Activated T-cell treated with anti-CD3 and anti-CD28 coated beads, Interleukin-2, amount 50 U/mL, for 72 hours (primary cell): ENCODE results near the gene SAA2. TPM values are rescaled to one million over a fixed set of nuclear protein-coding genes. Genes with fewer than 3 reads are reported as not detected.

ENCODE experiments used
- ATAC-seq, 2 donors: fragments of 150-1000 bp; cut with Tn5 transposase; replicated peaks in 1 of 2; 2 replicates each; pipeline ENCODE4 v1.10.0; 2021; ENCODE audit warnings: moderate library complexity in 2 of 2, mild to moderate bottlenecking in 1 of 2
- DNase-seq, 2 donors: peaks; one replicate each; pipeline ENCODE4 v3.0.0; 2021 to 2022; ENCODE audit warnings: mixed read lengths in 1 of 2
- H3K27ac Mint-ChIP-seq: one replicate; pipeline ENCODE4 v1.8.0; 2022; ENCODE audit warnings: mild to moderate bottlenecking, moderate library complexity, mixed read lengths
- H3K27me3 Mint-ChIP-seq: one replicate; pipeline ENCODE4 v1.8.0; 2022; ENCODE audit warnings: low read depth, mixed read lengths
- H3K36me3 Mint-ChIP-seq, 2 donors: one replicate each; pipeline ENCODE4 v1.8.0; 2022; ENCODE audit warnings: mixed read lengths in 2 of 2, mild to moderate bottlenecking in 1 of 2; ENCODE audit not compliant: insufficient read depth in 2 of 2
- H3K4me1 Mint-ChIP-seq: one replicate; pipeline ENCODE4 v1.8.0; 2022; ENCODE audit warnings: low read depth, mixed read lengths
- H3K4me3 Mint-ChIP-seq, 2 donors: one replicate each; pipeline ENCODE4 v1.8.0; 2022; ENCODE audit warnings: mild to moderate bottlenecking in 2 of 2, mixed read lengths in 2 of 2, moderate library complexity in 2 of 2
- H3K9me3 Mint-ChIP-seq, 2 donors: one replicate each; pipeline ENCODE4 v1.8.0; 2022; ENCODE audit warnings: mixed read lengths in 2 of 2
- total RNA-seq, 2 donors: library from RNA; stranded (reverse); gene quantifications; one replicate each; pipeline ENCODE4 v1.2.3, GENCODE V29; 2022

The SAA2 gene
- total RNA-seq, 2 donors from 2014 or later = 0.38 TPM; not detected in 1

- H3K4me1 Mint-ChIP-seq = peaks cover 10% of the 10 kb centered on the region
- no peaks in the 10 kb centered on the region for H3K36me3 Mint-ChIP-seq
- no peak for DNase-seq
- no peak overlapping the region for H3K27ac Mint-ChIP-seq
- no peaks in the 10 kb centered on the region for H3K9me3 Mint-ChIP-seq
- no peak overlapping the region for H3K4me3 Mint-ChIP-seq
- H3K27me3 Mint-ChIP-seq = peaks cover 50% of the 10 kb centered on the region
- ATAC-seq = no peak
Measured at GRCh38 chr11:18239655-18240054, 8.8 kb downstream of the SAA2 start.

GRCh38 chr11:18236664-18237356 is 11.7 kb downstream of the SAA2 start, which contains the start of gene SAA4:
Gene SAA4 (minus strand): TSS chr11:18236802. CDS start chr11:18235926, 876 bp downstream.
- no peaks in the 10 kb centered on the region for H3K36me3 Mint-ChIP-seq
- no peak within 1 kb of the TSS for H3K27ac Mint-ChIP-seq
- no peak for DNase-seq
- no peaks in the 10 kb centered on the region for H3K9me3 Mint-ChIP-seq
- H3K27me3 Mint-ChIP-seq = peaks cover 45% of the 10 kb centered on the region
- no peaks in the 10 kb centered on the region for H3K4me1 Mint-ChIP-seq
- no peak within 1 kb of the TSS for H3K4me3 Mint-ChIP-seq
- ATAC-seq = no peak

- Mint-ChIP-seq H3K27me3 (peaks cover 45% of the 10 kb centered on the region), H3K4me3 (no peak overlapping the region), H3K36me3 (no peaks in the 10 kb centered on the region), H3K27ac (no peak overlapping the region), H3K4me1 (no peaks in the 10 kb centered on the region), H3K9me3 (no peaks in the 10 kb centered on the region)
- DNase-seq (no peak), ATAC-seq (no peak)
Measured at GRCh38 chr11:18235394-18236334, 12.8 kb downstream of the SAA2 start.

GRCh38 chr11:18233912-18234311 is 14.6 kb downstream of the SAA2 start:
- no peak overlapping the region for H3K27ac Mint-ChIP-seq
- no peaks in the 10 kb centered on the region for H3K9me3 Mint-ChIP-seq
- H3K4me3 Mint-ChIP-seq = no peak overlapping the region
- no peak for ATAC-seq
- H3K27me3 Mint-ChIP-seq = peaks cover 32% of the 10 kb centered on the region
- no peaks in the 10 kb centered on the region for H3K36me3 Mint-ChIP-seq
- DNase-seq = no peak
- H3K4me1 Mint-ChIP-seq = no peaks in the 10 kb centered on the region

GRCh38 chr11:18230859-18231258 is 17.6 kb downstream of the SAA2 start:
- Mint-ChIP-seq H3K4me3 (no peak overlapping the region), H3K27ac (no peak overlapping the region), H3K36me3 (no peaks in the 10 kb centered on the region), H3K27me3 (peaks cover 13% of the 10 kb centered on the region), H3K9me3 (no peaks in the 10 kb centered on the region), H3K4me1 (no peaks in the 10 kb centered on the region)
- no peak for DNase-seq
- ATAC-seq = no peak

- Mint-ChIP-seq H3K27ac (no peak overlapping the region), H3K36me3 (no peaks in the 10 kb centered on the region), H3K9me3 (no peaks in the 10 kb centered on the region), H3K4me3 (no peak overlapping the region), H3K4me1 (no peaks in the 10 kb centered on the region), H3K27me3 (peaks cover 11% of the 10 kb centered on the region)
- DNase-seq (no peak), ATAC-seq (no peak)
Measured at GRCh38 chr11:18229501-18229900, 19.0 kb downstream of the SAA2 start.

- H3K27me3 Mint-ChIP-seq = peaks cover 9% of the 10 kb centered on the region
- ATAC-seq (no peak), DNase-seq (no peak)
- no peaks in the 10 kb centered on the region for H3K9me3 Mint-ChIP-seq
- no peak overlapping the region for H3K27ac Mint-ChIP-seq
- H3K36me3 Mint-ChIP-seq = no peaks in the 10 kb centered on the region
- H3K4me1 Mint-ChIP-seq = no peaks in the 10 kb centered on the region
- no peak overlapping the region for H3K4me3 Mint-ChIP-seq
Measured at GRCh38 chr11:18225913-18226312, 22.6 kb downstream of the SAA2 start.

GRCh38 chr11:18223591-18224387 is 24.7 kb downstream of the SAA2 start:
- Mint-ChIP-seq H3K36me3 (no peaks in the 10 kb centered on the region), H3K4me3 (no peak overlapping the region), H3K27me3 (peaks cover 9% of the 10 kb centered on the region)

GRCh38 chr11:18222814-18223421 is 25.6 kb downstream of the SAA2 start:
- Mint-ChIP-seq H3K4me1 (no peaks in the 10 kb centered on the region), H3K27me3 (peaks cover 9% of the 10 kb centered on the region), H3K4me3 (no peak overlapping the region), H3K9me3 (no peaks in the 10 kb centered on the region), H3K36me3 (no peaks in the 10 kb centered on the region), H3K27ac (no peak overlapping the region)
- DNase-seq (no peak), ATAC-seq (no peak)

More at GRCh38 chr11:18223591-18224387, 24.7 kb downstream of the SAA2 start:
- ATAC-seq (no peak), DNase-seq (no peak)
- no peak overlapping the region for H3K27ac Mint-ChIP-seq
- H3K9me3 Mint-ChIP-seq = no peaks in the 10 kb centered on the region
- H3K4me1 Mint-ChIP-seq = no peaks in the 10 kb centered on the region

- Mint-ChIP-seq H3K9me3 (no peaks in the 10 kb centered on the region), H3K36me3 (no peaks in the 10 kb centered on the region)
Measured at GRCh38 chr11:18221274-18221876, 27.1 kb downstream of the SAA2 start.

GRCh38 chr11:18209058-18209457 is 39.4 kb downstream of the SAA2 start:
- ATAC-seq = no peak
- Mint-ChIP-seq H3K9me3 (no peaks in the 10 kb centered on the region), H3K4me3 (no peak overlapping the region), H3K36me3 (no peaks in the 10 kb centered on the region), H3K4me1 (no peaks in the 10 kb centered on the region), H3K27me3 (peaks cover 61% of the 10 kb centered on the region), H3K27ac (no peak overlapping the region)
- DNase-seq = no peak

More at GRCh38 chr11:18221274-18221876, 27.1 kb downstream of the SAA2 start:
- Mint-ChIP-seq H3K4me1 (no peaks in the 10 kb centered on the region), H3K4me3 (no peak overlapping the region), H3K27ac (no peak overlapping the region), H3K27me3 (peaks cover 9% of the 10 kb centered on the region)
- ATAC-seq (no peak), DNase-seq (no peak)

GRCh38 chr11:18204771-18205170 is 43.7 kb downstream of the SAA2 start:
- ATAC-seq = no peak
- H3K9me3 Mint-ChIP-seq = peaks cover 0 to 5% of the 10 kb centered on the region in 2 donors
- H3K27ac Mint-ChIP-seq = no peak overlapping the region
- H3K4me3 Mint-ChIP-seq = no peak overlapping the region
- no peaks in the 10 kb centered on the region for H3K4me1 Mint-ChIP-seq
- H3K27me3 Mint-ChIP-seq = peaks cover 71% of the 10 kb centered on the region
- DNase-seq = no peak
- peaks cover 0 to 1% of the 10 kb centered on the region in 2 donors for H3K36me3 Mint-ChIP-seq
